SW 1271 (cell line): ENCODE measurements around the gene SH3BP4.

ENCODE experiments used
- DNase-seq, 2 experiments: peaks; one replicate each; lab custom pipeline; 2025; lab: John Stamatoyannopoulos, UW

SH3BP4 gene

GRCh38 chr2:234951664-234952269 lies at the start of gene SH3BP4:
TSS of gene SH3BP4 (plus strand) at chr2:234952017. CDS start at chr2:235035003, 82,986 bp downstream.
- DNase-seq = peak in 1 of 2 experiments; percentile 62

GRCh38 chr2:234904785-234905184 lies 47.0 kb upstream of the SH3BP4 start:
- DNase-seq = no peak

- DNase-seq = no peak
These were observed 46.1 kb upstream of the SH3BP4 start for GRCh38 chr2:234905547-234906265.

- no peak for DNase-seq
These were observed 41.6 kb upstream of the SH3BP4 start for GRCh38 chr2:234910186-234910679.

- no peak for DNase-seq
These were observed 40.5 kb upstream of the SH3BP4 start for GRCh38 chr2:234911271-234911670.

GRCh38 chr2:234912437-234912836 lies 39.4 kb upstream of the SH3BP4 start:
- no peak for DNase-seq

- DNase-seq = no peak
These were observed 38.6 kb upstream of the SH3BP4 start for GRCh38 chr2:234913208-234913626.

GRCh38 chr2:234914371-234915154 lies 37.3 kb upstream of the SH3BP4 start:
- DNase-seq = no peak

GRCh38 chr2:234916674-234917073 lies 35.1 kb upstream of the SH3BP4 start:
- DNase-seq = no peak

GRCh38 chr2:234917211-234917975 lies 34.4 kb upstream of the SH3BP4 start:
- no peak for DNase-seq

GRCh38 chr2:234919711-234920110 lies 32.1 kb upstream of the SH3BP4 start:
- no peak for DNase-seq

GRCh38 chr2:234920836-234921235 lies 31.0 kb upstream of the SH3BP4 start:
- DNase-seq = no peak

- DNase-seq = no peak
These were observed 22.8 kb upstream of the SH3BP4 start for GRCh38 chr2:234929002-234929401.

- DNase-seq = no peak
These were observed 21.4 kb upstream of the SH3BP4 start for GRCh38 chr2:234930397-234930796.

- DNase-seq = no peak
These were observed 20.4 kb upstream of the SH3BP4 start for GRCh38 chr2:234931371-234931770.

- no peak for DNase-seq
These were observed 19.1 kb upstream of the SH3BP4 start for GRCh38 chr2:234932591-234933168.

GRCh38 chr2:234935311-234935710 lies 16.5 kb upstream of the SH3BP4 start:
- DNase-seq = no peak

GRCh38 chr2:234939576-234939975 lies 12.2 kb upstream of the SH3BP4 start:
- no peak for DNase-seq

- DNase-seq = no peak
These were observed 11.8 kb upstream of the SH3BP4 start for GRCh38 chr2:234939996-234940395.

- no peak for DNase-seq
These were observed 11.3 kb upstream of the SH3BP4 start for GRCh38 chr2:234940527-234940926.

- DNase-seq = no peak
These were observed 6.4 kb upstream of the SH3BP4 start for GRCh38 chr2:234945339-234945873.
